GM18511 (cell line): ENCODE data around the gene BAIAP3.

Experiments
- ATAC-seq: cut with Tn5 transposase; IDR thresholded peaks from one replicate; pipeline ENCODE4 v1.9.1; 2021; ENCODE audit warnings: mild to moderate bottlenecking, moderate library complexity; ENCODE audit not compliant: unreplicated experiment

The BAIAP3 gene

DNA sequence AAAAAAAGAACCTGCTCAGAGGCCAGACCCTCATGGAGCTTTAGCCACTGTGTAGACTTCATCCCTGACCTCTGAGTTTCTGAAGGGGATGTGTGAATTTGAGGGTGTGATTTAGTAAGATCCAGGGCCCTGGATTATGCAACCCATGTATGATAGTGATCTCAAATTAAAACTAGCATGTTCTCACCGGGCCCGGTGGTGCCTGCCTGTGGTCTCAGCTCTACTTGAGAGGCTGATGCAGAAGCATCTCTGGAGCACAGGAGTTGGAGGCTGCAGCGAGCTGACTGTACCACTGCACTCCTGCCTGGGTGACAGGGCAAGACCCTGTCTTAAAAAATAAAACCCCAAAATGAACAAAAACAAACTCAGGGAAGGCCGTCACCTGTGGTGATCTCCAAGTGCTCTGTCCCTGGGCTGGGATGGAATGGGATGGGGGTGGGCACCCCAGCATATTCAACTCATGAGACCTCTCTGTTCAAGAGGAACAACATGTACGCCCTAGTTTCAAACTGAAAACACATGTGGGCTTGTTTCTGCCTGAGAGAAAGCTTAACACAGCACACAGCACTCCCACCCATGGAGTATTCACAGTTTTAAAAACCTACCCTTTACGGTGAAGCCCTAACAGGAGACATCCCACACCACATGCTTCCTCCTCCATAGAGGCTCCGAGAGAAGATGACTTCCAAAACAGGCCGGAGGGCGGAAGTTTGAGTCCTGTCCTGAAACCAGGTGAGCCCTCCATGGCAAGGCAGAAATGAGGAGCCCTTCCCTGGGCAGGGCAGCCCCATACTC, 48.4 kb downstream of the BAIAP3 start:
- no peak for ATAC-seq

DNA sequence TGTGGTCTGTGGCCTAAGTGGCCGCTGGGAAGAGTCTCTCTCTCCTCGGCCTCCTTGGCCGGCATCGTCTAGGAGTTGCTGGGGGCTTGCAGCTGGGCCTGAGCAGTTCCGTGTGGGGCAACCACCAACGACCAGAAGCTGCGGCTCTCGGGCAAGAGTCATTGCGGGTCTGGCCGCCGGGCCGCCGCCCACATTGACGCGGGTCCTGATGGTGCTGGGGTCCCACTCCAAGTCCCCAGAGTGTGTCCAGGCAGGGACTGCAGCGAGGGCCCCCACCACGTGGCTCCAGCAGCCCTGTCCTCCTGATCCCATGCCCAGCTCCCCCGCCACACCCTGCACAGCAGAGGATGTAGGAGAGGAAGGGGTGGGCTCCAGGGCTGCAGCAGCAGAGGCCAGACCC, 50.1 kb downstream of the BAIAP3 start:
- ATAC-seq, result no peak

- no peak for ATAC-seq
These were observed 51.8 kb downstream of the BAIAP3 start for GRCh38 chr16:1385232-1385631.

GRCh38 chr16:1387331-1387730, 53.9 kb downstream of the BAIAP3 start:
- ATAC-seq, result no peak

DNA sequence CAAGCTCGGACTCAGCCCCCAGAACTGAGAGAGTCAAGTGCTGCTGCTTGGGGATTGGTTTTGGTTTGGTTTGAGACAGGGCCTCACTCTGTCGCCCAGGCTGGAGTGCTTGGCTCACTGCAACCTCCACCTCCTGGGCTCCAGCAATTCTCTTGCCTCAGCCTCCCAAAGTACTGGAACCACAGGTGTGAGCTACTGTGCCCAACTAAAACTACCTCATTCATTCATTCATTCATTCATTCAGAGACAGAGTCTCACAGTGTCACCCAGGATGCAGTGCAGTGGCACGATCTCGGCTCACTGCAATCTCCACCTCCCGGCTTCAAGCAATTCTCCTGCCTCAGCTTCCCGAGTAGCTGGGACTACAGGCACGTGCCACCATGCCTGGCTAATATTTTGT, 56.3 kb downstream of the BAIAP3 start:
- ATAC-seq, result no peak

DNA sequence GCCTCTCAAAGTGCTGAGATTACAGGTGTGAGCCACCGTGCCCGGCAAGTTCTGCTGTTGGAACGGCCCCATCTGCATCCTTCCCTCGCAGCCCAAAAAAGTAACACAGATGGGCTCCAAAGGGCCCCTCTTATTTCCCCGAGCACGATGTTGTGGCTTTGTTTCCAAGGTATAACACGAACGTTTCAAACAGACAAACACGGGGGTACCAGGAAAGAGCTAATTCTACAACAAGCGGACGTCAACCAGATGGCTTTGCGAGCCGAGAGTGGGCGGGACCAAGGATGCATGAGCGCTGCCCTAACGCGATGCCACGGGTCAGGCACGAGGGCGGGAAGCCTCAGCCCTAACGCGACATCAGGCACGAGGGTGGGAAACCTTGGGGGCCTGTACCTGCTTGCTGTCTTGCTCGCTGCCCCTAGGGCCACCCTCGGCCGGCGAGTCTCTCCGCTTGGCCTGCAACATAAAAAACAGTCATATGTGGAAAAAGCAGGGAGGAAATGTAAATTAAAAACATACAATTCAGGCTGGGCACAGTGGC, 56.9 kb downstream of the BAIAP3 start:
- ATAC-seq, result no peak

DNA sequence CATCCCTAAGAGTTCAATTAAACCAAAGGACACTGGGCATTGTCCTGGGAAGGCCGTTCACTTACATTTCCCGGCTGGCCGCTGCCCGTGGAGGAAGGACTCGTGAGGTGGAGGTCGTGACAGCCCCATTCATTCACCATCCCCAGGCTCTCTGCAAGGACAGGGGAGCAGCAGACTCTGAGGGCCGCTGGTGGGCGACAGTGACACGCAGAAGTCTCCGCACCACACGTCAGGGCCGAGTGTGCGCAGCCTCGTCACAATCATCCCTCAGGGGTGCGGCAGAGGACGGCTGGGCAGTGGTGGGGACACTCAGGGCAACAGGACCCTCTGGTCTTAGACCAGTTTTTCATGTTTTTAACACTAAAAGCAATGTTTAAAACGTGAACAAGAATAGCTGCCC, 59.4 kb downstream of the BAIAP3 start:
- no peak for ATAC-seq

DNA sequence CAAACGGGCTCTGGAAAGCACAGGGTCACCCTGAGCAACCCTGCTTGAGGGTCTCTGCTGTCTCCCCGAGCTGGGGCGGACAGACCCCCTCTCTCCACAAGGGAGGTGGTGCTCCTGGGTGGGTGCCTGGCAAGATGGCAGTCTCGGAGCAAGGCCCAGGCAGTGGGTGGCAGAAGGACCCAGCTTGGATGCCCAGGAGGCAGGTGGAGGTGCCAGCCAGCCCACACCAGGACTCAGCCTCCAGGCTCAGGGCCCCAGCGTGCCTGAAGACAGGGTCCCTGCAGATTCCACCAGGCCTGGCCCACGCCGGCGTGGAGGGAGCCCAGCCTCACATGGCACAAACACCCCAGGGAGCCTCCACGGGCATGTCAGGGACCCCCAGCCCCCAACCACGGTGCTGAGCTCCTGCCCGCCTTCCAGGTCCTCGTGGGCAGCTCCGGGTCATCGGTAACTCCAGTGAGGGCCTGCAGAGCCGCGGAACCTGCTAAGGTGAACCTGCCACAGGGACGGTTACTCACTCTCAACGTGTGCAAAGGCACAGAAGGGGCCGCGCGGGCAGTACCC, 60.2 kb downstream of the BAIAP3 start:
- ATAC-seq, result no peak

GRCh38 chr16:1394367-1394951, 61.0 kb downstream of the BAIAP3 start:
- ATAC-seq, result no peak

DNA sequence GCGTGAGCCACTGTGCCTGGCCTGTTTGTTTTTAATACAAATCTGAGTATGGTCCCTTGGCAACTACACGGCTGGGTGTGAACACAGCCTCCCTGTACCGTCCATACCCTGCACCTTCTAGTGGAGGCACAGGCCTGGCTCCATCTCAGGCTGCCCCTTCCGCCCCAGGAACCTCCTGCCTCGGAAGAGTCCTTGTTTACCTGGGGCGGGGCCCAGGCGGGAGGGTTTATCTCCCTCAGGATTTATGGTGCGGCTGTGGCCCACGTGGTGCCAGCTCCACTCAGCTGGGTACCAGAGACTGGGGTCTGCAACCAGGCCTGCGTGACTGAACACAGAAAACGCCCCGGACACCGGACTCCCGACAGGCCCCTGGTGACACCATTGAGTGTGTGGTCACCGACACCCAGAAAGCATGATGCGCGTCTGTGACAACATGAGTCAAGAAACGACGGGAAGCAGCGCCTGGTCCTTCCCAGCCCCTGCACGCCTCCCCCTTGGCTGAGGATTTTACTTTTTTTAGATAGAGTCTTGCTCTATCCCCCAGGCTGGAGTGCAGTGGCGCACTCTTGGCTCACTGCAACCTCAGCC, 62.1 kb downstream of the BAIAP3 start:
- ATAC-seq, result no peak

DNA sequence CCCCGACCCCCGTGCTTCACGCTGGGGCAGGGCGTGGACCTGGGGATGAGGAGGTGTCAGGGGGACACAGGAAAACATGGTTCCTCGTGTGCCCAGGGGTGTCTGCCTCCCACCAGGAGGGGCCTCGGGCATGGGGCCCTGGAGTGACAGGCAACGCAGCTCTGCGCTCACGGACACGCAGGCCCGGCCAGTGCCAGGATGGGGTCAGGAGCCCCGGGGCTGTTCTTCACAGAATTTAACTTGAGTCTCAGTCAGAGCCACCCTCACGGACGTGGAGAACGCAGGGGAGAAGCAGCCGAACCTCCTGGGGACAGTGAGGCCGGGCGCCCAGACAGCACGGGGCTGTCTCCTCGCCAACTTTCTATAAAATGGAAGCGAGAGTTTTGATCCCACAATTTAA, 64.3 kb downstream of the BAIAP3 start:
- ATAC-seq, result no peak

DNA sequence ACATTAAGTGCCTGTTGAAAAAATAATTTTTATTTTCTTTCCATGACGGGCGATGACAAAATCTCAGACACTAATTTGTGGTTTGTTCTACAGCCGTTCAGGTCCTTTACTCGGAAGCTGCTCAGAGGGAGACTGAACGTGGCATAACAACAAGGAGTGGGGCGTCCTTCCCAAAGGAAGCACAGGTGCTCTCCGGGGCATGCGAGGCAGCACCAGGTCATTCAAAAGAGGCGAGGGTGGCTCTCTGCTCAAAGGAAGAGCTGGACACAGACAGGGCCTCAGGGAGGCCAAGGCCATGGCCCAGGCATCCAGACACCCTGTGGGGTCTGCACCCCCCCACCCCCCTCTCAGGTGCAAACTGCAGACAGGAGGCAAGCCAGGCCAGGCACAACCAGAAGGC, 64.9 kb downstream of the BAIAP3 start:
- no peak for ATAC-seq
